ACHN (cell line): ENCODE results near the gene PACC1.
A peak's percentile ranks its signal among the peaks of the same experiment; 100 is the strongest.

Experiments used
- DNase-seq: peaks from one replicate; pipeline ENCODE4 v3.0.0-alpha.2; 2015
- in situ Hi-C: cut with HindIII; loops from 2 replicates; pipeline ENCODE4 v1.10.0; 2017; ENCODE audit warnings: low sequenced_read_pairs, low pct_ligation_motif_present, low pct_unique_long_range_greater_than_20kb

The PACC1 gene

DNA sequence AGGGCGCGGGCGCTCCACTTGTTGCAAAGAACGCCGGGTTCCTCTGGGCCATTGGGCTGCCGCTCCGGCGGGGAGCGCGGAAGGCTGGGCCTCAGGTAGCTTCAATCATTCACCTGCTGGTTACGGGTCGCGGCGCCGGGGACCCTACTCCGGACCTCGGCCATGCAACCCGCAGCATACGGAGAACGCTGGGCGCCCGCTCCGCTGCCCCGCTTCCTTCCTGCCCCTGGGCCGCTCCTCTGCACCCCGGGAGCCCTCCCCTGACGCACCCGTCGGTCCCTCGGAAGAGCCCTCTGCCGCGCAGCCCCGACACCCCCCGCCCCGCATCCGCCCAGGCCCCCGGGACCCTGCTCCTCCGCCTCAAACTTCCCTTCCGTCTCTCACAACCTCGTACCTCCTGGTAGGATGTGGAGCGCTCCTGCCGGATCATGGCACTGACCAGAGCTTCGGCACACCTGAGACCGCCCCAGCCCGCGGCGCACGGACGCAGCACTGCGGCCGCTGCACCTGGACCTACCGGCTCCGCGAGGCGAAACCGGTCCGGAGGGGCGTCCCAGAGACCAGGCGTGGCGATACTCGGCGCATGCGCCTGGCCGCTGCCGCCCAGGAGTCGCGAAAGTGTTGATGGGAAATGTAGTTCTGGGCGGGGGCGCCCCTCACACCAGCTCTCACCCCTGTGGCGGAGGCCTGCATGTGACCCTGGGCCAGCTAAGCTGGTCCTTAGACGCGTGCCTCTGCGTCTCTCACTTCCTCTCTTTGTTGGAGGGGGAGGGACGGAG lies at the start of gene PACC1:
Gene PACC1 (minus strand): TSS at position 559 of the 779 bp plus-strand sequence. CDS start 129 bp downstream, at position 430.
- in situ Hi-C loops, result no loop called here

GRCh38 chr1:212463565-212464285 lies 49.0 kb upstream of the PACC1 start:
- in situ Hi-C loops, result no loop called here
- DNase-seq, result no peak

More for the DNA sequence above, at the start of gene PACC1:
- DNase-seq, result peak; percentile 90

GRCh38 chr1:212461916-212462660 lies 47.4 kb upstream of the PACC1 start:
- in situ Hi-C loops, result no loop called here
- DNase-seq, result no peak

GRCh38 chr1:212460376-212460775 lies 45.7 kb upstream of the PACC1 start:
- no peak for DNase-seq
- in situ Hi-C loops, result no loop called here

- in situ Hi-C loops, result no loop called here
- DNase-seq, result no peak
These were observed 45.0 kb upstream of the PACC1 start for GRCh38 chr1:212459656-212460055.

- in situ Hi-C loops, result no loop called here
- no peak for DNase-seq
These were observed 44.1 kb upstream of the PACC1 start for GRCh38 chr1:212458817-212459216.

- in situ Hi-C loops, result no loop called here
- peak; percentile 78 for DNase-seq
These were observed 43.2 kb upstream of the PACC1 start for GRCh38 chr1:212457740-212458338.

DNA sequence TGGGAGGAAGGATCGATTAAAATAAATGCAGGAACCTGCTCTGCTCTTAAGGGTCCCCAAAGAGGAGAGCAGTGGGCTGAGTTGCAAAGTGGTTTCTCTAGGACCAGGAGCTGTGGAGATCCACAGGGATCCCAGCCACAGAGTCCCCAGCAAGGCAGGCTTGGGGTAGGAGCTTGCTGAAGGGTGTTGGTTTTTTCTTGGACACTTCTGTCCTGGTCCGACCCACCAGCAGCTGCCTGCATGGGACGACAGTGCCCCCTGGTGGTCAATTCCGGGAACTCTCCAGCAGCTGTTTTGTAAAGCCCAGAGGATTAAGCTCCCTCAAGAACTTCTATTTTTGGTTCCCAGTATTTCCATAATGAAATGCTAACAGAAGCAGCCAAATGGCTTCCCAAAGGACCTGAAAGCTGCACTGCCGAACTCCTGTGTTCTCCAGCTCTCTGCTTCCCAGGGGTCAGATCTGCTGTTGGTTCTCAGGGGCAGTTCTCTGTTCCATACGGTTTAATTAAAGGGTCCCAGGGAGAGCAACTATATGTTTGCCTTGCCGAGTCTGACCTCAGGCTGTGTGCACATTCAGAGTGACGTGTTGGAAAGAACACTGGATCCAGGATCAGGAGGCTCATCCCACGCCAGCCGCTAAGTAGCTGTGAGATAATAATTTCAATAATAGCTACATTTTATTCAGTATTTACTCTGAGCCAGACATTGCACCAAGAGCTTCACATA lies 41.3 kb upstream of the PACC1 start:
- in situ Hi-C loops, result no loop called here
- peak; percentile 80 for DNase-seq

DNA sequence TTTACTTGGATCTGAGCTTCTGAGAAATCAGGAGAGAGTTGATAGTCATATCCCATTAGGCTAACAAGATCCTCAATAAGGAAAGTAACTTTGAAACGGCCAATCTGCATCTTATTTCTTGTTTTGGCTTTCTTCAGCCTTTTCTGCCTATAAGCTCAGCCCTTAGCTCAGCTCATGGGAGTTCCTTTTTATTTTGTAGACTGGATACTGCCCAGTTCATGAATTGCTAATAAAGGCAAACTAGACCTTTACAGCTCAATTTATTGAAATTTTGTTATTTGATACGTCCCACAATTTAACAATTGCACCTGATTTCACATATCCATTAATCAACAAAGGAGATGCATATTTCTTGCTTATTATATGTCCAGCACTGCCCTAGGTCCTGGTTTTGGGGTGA lies 40.7 kb upstream of the PACC1 start:
- in situ Hi-C loops, result no loop called here
- no peak for DNase-seq

DNA sequence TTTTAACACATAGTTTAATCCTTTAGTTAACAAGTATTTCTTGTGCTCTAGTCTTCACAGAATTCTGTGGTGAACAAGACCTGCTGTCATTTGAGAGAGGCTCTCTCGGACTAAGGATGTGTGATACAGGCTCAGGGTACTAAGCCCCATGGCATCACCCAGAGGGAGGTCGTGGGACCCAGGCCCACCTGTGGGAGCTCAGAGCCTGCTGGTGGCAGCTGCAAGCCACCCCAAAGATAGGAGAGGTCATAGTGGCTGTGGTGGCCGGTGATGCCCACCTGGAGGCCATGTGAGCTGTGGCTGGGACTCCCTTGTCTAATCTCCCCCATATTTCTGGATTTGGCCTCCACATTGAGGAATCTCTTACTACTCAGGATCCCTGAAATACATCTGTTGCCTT lies 40.1 kb upstream of the PACC1 start:
- in situ Hi-C loops, result no loop called here

DNA sequence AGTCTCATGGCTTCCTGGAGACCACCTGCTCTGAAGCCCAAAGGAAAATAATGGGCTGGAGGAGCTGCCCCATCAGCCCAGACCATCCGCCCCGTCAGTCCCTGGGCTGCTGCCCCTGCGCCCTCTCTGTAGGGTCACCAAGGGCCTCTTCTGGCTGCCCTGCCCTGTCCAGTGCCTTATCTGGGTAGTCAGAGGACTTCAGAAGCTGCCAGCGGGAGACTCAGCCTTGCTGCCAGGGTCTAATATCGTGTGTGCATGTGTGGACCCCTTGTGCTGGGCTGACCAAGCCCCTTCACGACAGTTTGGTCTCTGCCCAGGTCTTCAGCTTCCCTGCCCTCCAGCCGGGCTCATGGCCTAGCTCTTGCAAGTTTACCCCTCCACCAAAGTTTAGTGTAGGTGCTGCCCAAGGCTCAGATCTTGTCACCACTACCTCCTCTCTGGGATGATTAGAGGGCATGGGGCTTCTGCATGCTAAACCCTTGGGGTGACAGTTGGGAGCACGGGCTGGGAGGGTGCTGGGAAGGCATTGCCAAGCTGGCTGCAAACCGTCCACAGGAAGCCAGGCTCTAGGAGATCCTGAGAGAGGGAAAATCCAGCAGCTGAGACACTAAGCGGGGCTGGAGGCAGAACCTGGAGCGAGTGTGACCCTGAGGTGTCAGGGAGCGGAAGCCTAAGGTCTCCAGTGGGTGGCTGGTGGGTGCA lies 38.6 kb upstream of the PACC1 start:
- in situ Hi-C loops, result no loop called here
- DNase-seq, result no peak

More for the DNA sequence above, 40.1 kb upstream of the PACC1 start:
- no peak for DNase-seq

GRCh38 chr1:212452323-212453155 lies 37.9 kb upstream of the PACC1 start:
- DNase-seq, result no peak
- in situ Hi-C loops, result no loop called here

GRCh38 chr1:212451416-212452322 lies 37.0 kb upstream of the PACC1 start:
- no peak for DNase-seq
- in situ Hi-C loops, result no loop called here

- in situ Hi-C loops, result no loop called here
- peak; percentile 7 for DNase-seq
These were observed 35.7 kb upstream of the PACC1 start for GRCh38 chr1:212450331-212450881.

- no peak for DNase-seq
- in situ Hi-C loops, result no loop called here
These were observed 32.8 kb upstream of the PACC1 start for GRCh38 chr1:212447478-212447877.

- in situ Hi-C loops, result no loop called here
- no peak for DNase-seq
These were observed 31.6 kb upstream of the PACC1 start for GRCh38 chr1:212446333-212446732.
